ENCODE data around the gene GABRB3.
"Not testable (repeated sequence)": the region's sequence is repeated elsewhere in the genome, so short reads cannot be mapped to it uniquely, and the experiment has no call there.

GABRB3 gene

GRCh38 chr15:26736502-26737248 lies 36.2 kb downstream of the GABRB3 start:
- no peak for DNase-seq (ENCODE audit: low spot score)

DNA sequence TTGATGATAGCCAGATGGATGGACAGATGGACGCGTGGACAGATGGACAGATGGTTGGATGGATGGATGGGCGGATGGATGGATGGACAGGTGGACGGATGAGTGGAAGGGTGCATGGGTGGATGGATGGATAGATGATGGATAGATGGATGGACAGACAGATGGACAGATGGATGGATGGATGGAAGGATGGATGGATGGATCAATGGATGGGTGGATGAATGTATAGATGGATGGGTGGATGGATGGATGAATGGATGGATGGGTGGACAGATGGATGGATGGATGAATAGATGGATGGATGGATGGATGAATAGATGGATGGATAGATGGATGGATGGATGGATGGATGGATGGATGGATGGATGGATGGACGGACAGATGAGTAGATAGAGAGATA lies 40.9 kb downstream of the GABRB3 start:
- no peak for DNase-seq (ENCODE audit: low spot score)

GRCh38 chr15:26729581-26729980 lies 43.3 kb downstream of the GABRB3 start:
- no peak for DNase-seq (ENCODE audit: low spot score)

DNA sequence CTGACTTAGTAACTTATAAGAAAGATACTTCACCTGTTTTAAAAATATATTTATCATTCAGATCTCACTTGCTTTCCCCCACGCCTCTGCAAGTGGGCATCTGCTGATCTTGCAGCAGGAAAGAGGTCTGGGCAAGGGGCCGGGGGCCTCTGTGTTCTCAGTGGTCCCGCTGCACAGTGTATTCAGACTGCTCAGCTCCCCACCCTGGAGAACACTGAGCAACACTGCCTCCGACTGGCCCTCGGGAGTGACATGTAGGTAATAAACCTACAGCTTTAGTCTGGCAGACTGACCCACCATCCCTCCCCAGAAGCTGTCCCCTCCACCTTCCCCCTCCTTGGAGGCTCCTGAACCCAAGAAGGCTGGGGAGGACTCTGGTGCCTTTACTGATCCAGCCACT lies 43.8 kb downstream of the GABRB3 start:
- no peak for DNase-seq (ENCODE audit: low spot score)

DNA sequence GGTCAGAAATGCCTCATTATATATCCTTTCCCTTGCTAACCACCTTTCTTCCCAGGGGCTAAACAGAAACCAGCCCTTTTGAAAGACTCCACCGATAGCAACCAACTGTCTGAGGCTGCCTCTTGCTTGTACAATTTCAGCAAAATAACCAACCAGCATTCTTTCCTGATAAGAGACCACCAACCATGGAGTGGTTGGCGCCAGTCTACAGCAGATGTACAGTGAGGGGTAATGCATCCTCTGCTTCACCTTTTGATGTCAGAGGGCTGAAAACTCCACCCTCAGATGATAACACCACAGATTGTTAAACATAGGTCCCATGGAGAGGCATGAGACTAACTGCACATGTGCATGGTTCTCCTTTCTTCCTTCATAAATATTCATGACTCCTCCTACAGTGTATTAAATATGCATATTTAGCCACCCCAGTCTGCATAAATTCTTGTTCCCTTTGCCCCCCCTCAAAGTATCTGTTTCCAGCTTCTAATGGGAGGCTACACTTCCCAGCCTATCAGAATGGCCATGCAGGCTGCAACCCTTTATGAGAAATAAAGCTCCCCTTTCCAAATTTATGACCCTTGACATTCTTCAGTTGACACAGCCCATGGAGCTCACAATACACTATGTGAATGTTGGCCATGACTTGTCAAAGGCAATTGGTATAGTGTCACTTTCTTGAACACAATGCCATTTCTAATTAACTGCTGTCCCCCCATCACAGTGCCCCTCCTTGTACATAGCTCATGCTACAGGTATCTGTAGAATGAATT lies 48.3 kb downstream of the GABRB3 start:
- no peak for DNase-seq (ENCODE audit: low spot score)

DNA sequence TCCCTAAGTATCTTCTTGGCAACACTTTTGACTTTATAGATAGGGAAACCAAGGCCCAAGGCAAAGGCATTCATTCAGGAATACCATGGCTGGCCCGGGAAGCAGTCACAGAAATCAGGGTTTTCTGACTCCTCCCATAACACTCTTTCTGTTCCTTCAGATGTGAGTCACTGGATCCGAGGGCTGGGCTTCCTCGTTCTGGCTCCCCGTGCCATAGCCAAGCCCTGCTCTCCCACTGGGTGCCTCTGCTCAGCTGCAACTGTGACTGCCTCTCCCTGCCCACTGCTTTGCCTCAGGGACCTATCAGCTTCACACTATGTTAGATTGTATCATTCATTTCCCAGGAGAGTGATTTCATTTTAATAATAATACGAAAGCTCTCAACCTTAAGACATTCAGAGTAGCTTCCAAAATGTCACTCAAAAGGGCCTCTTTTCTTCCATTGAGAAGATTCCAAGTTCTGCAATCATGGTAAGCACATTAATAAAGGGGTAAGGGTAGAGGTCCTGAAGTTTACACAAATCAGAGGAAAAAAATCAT lies 50.2 kb downstream of the GABRB3 start:
- no peak for DNase-seq (ENCODE audit: low spot score)

DNA sequence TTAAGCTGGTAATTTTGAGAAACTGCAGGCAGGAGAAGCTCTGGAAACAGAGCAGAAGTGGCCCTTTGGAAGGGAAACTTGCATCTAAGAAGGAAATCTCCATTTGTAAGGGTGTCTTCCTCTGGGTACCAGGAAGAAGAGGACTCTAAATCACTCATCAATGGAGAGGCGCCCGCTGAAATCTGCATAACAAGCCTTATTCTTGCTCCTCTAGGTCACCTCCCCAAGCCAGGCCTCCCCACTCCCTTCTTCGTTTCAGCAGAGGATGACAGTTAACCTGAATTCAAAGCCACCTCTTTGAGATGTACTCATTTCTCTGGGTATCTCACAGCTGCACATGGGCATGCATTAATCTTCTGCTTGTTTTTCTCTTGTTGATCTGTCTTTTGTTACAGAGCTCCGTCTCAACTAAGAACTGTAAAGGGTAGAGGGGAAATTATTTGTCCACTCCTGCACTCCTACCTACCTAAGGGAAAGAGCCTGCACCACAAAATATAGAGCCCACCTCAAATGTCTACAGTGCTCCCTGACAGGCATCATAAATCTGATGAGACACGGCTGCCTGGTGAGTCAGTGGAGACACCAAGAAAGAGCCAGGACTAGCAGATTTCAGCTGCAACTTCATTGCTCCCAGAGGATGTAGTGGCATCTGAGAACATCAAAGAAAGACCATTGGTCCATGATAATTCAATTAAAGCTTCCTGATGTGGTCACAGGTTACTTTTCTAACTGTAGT lies 51.5 kb downstream of the GABRB3 start:
- no peak for DNase-seq (ENCODE audit: low spot score)

DNA sequence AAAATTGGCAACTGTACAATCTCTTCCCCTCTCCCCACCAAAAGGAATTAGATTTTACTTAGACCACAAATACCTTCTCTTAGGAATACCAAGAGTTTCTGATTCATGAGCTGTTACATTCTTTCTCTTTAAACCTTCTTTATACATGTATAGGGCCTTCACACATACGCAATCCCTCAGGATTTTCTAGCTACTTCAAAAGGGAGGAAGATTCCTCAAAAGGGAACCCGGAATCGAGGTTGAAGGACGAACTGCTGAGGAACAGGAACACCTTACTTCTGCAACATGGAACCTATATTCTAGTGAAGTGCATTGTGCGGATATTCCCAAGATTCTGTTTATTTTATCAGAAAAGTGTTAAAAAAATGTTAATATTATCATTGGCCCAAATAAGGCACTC lies 52.3 kb downstream of the GABRB3 start:
- no peak for DNase-seq (ENCODE audit: low spot score)

DNA sequence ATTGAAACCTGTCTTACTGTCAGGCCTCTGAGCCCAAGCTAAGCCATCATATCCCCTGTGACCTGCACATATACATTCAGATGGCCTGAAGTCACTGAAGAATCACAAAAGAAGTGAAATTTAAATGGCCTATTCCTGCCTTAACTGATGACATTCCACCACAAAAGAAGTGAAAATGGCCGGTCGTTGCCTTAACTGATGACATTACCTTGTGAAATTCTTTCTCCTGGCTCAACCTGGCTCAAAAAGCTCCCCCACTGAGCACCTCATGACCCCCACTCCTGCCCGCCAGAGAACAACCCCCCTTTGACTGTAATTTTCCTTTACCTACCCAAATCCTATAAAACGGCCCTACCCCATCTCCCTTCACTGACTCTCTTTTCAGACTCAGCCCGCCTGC lies 53.0 kb downstream of the GABRB3 start:
- DNase-seq (ENCODE audit: low spot score): not testable (repeated sequence)

DNA sequence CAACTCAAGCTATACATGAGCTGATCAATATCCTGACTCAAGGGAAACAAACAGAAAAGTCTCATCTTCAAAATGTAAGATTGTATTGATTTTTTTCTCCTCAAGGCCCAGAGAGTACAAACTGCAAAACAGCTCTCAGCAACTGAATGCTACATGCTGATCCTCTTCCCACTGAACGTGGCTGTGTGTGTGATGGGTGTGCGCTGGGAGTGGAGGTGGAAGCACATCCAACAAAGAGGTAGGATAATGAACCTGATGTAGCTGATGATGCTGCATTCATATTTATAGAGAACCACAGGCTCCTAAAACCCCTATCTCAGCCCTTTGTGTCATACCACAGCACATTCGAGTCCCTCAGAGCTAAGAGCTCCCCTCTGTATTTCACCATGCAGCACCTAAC lies 56.8 kb downstream of the GABRB3 start:
- no peak for DNase-seq (ENCODE audit: low spot score)

DNA sequence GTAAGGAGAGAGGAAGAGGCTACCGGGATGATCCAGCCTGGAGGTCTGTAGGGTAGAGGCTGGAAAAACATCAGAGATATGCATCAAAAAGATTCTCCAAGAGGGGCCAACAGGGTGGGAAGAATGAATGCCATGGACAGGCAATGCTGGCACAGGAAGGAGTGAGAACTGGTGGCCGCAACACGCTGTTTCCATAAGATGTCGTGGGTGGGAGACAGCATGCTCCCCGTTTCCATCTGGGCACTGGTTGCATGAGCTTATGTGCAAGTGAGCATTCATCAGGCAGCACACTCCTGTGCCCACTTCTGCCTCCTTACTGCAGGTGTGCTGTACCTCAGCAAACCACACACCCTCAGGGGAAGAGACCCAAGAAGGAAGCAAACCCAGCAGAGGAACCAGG lies 59.4 kb downstream of the GABRB3 start:
- no peak for DNase-seq (ENCODE audit: low spot score)

DNA sequence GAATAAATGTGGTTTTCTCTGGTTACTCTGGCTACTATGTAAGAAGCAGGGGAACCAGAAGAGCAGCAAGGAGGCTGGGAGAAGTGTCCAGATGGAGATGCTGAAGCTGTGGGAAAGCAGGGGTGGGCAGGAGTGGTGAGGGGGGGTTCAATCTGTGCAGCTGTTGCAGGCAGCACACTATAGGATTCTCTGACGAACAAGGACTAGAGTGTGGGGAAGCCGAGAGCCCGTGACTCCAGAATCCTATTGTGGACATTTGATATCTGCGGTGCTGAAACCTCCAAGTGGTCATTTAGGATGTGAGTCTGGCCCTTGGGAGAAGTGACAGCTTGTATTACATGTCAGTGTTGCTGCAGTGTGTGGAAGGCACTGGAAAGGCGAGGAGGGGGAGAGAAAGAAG lies 60.5 kb downstream of the GABRB3 start:
- no peak for DNase-seq (ENCODE audit: low spot score)

GRCh38 chr15:26711445-26711844 lies 61.4 kb downstream of the GABRB3 start:
- DNase-seq (ENCODE audit: low spot score): no peak

DNA sequence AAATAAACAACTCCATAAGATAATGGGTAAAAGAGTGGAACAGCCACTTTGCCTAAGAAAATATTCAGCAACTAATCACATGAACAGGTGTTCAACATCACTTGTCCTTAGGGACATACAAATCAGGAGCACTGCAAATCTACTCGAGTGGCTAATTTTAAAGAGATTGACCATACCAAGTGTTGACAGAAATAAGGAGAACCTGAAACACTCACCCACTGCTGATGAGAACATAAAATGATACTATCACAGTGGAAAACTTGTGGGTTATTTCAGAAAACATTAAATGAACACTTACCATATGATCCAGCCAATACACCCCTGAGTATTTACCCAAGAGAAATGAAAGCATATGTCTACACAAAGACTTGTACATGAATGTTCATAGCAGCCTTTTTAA lies 70.5 kb downstream of the GABRB3 start:
- DNase-seq (ENCODE audit: low spot score): no peak

GRCh38 chr15:26698555-26698954 lies 74.3 kb downstream of the GABRB3 start:
- DNase-seq (ENCODE audit: low spot score): no peak

DNA sequence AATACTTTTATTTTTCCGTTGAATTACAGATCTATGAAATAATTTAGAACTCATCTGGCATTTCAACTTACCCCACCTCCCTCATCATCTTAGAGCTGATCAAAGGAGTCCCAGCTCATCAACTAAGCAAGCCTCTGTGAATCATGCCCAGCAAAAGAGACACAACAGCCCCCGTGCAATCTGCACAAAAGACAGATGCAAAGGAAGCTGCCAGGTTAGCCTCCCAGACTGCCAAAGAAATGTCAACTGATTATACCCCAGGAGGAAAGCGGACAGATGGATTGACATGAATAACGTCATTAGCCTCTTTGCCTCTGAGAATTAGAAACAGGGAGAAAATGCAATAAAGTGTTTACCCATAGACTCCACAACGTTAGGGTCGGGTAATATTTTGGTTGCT lies 75.0 kb downstream of the GABRB3 start:
- DNase-seq (ENCODE audit: low spot score): no peak

GRCh38 chr15:26691249-26691648 lies 81.6 kb downstream of the GABRB3 start:
- no peak for DNase-seq (ENCODE audit: low spot score)

GRCh38 chr15:26690778-26691177 lies 82.1 kb downstream of the GABRB3 start:
- DNase-seq (ENCODE audit: low spot score): no peak

- no peak for DNase-seq (ENCODE audit: low spot score)
Measured at GRCh38 chr15:26689462-26689861, 83.4 kb downstream of the GABRB3 start.

DNA sequence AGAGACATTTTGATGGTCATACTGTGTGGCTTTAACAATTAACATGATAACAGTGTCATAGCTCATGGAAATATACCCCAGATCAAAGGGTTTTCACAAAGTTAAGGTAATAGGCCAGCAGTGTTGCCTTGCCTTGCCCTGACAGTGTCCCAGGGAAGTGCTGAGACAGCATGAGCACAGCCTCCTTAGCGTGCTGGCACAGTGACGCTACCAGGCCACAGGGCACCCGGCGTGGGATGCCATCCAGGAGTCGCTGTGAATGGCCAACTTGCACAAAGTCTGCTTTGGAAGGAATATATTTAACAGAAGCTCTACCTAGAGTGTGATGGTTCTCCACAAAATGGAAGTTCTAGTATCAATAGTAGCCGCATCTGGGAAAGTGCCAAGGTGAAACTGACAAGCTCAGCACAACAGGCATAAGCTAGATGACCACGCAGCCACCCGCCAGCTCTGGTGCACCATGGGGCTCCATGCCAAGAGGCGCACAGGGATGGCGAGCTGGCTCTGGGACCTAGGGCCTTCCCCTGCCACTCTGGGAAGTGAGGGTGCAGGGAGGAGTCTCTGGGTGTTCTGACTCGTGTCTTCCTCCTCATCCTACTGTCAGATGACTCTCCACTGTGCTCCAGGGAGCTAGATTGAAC lies 86.2 kb downstream of the GABRB3 start:
- DNase-seq (ENCODE audit: low spot score): no peak

DNA sequence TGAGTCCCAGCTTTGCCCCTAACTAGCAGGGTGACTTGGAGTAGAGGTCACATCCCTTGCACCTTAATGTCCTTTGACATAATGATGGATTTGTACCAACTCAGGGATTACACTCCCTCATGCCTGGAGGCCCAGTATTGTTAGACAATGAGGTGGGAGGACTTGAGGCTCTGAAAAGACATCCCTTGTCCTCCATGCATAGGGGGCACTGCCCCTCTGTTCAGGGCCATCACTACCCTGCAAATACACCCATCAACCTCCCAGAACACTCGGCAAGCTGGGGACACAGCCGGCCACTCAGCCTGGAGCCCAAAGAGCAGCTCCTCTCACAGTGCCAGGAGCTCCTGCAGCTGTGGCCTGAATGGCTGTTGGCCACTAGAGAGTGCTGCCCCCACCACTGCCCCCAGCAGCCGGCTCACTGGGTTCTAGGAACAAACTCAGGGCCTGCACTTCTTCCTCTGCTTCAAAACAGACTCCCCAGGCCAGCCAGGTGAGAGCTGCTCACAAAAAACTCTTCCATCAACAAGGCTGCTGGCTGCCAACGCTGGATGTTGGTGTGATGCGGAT lies 90.2 kb downstream of the GABRB3 start:
- no peak for DNase-seq (ENCODE audit: low spot score)

GRCh38 chr15:26679927-26680326 lies 92.9 kb downstream of the GABRB3 start:
- no peak for DNase-seq (ENCODE audit: low spot score)

Data from hematopoietic multipotent progenitor cell treated with erythropoietin and hydrocortisone succinate and interleukin-3 and kit ligand, for 15 days (in vitro differentiated cells).